Measurements from ENCODE around the gene RASA4B. TPM values are rescaled to one million over a fixed set of nuclear protein-coding genes. Genes with fewer than 3 reads are reported as not detected.

Gene RASA4B
- total and polyA plus RNA-seq, 2 donors (not counting 3 experiments of a cell fraction or from before 2014, with no cell fraction given) = 3.2 to 9.8 TPM

- no peaks in the 10 kb centered on the region for H3K9me1 ChIP-seq (replicated peaks; ENCODE audit: control insufficient read depth, extremely low read depth, insufficient read depth, low read length)
- dilution Hi-C loops (cut with MboI; ENCODE audit: extremely low pct_ligation_motif_present, low sequenced_read_pairs) = no loop called here
Observed at GRCh38 chr7:102433219-102434038, 84.1 kb downstream of the RASA4B start, which contains the start of gene ORAI2. TSS of gene ORAI2 (plus strand) at chr7:102433575. CDS start at chr7:102438957, 5,382 bp downstream.

More at GRCh38 chr7:102433219-102434038, 84.1 kb downstream of the RASA4B start, which contains the start of gene ORAI2:
- H4K20me1 ChIP-seq (replicated peaks; ENCODE audit: control insufficient read depth, extremely low read depth, insufficient read depth, low read length) = no peaks in the 10 kb centered on the region
- no TSS peak for BruUV-seq (replicated peaks)
- intact Hi-C loops (cut with micrococcal nuclease) = loop anchor here (1.0 kb wide), 1 partner anchor 31 kb away; the partner anchor contains the start of genes ALKBH4 and LRWD1
- ChIA-PET POLR2A (interaction anchor here (0.6 kb wide), 1 partner anchor 37 kb away, joined by 3 read pairs; the partner anchor contains the start of gene PRKRIP1), CTCF (interaction anchor here (0.9 to 2.2 kb wide), 5 partner anchors 21 to 154 kb away, joined by 3 to 9 read pairs (median 4); no protein-coding TSS in a partner anchor)
- TF ChIP-seq MAX (IDR thresholded peaks at IDR 0.05; ENCODE audit: insufficient read depth, insufficient read length) = peak; percentile 70
- TF ChIP-seq POLR2A (IDR thresholded peaks at IDR 0.05; ENCODE audit: low read depth, low read length) = peak; percentile 62
- TF ChIP-seq JUN (IDR thresholded peaks at IDR 0.05; ENCODE audit: borderline replicate concordance, insufficient read depth, insufficient read length, low read depth) = no peak
- TF ChIP-seq POLR2AphosphoS5 (IDR thresholded peaks at IDR 0.05; ENCODE audit: insufficient read depth, low read depth, low read length) = peak; percentile 74
- peak; percentile 72 for FAIRE-seq
- peak within 1 kb of the TSS; percentile 77 for H3K9ac ChIP-seq (replicated peaks; ENCODE audit: extremely low read depth, insufficient read depth, low read length)
- H3K79me2 ChIP-seq (ENCODE audit: control insufficient read depth, insufficient read depth, low read length) = peaks cover 19% of the 10 kb centered on the region
- peak within 1 kb of the TSS; percentile 62 for H3K4me2 ChIP-seq (ENCODE audit: insufficient read depth, low read length)
- peak within 1 kb of the TSS; percentile 89 for H2AFZ ChIP-seq (ENCODE audit: low read depth, low read length)
- H3K4me1 ChIP-seq (ENCODE audit: control insufficient read depth, extremely low read depth, insufficient read depth, low read length) = peaks cover 6% of the 10 kb centered on the region
- H3K36me3 ChIP-seq (ENCODE audit: control insufficient read depth in 2 of 2, extremely low read depth in 1 of 2, insufficient read depth in 2 of 2, low read length in 2 of 2) = no peaks in the 10 kb centered on the region
- H3K27me3 ChIP-seq (ENCODE audit: control insufficient read depth in 2 of 2, insufficient read depth in 2 of 2, low read length in 2 of 2) = no peaks in the 10 kb centered on the region
- peak; percentile 54 for DNase-seq (ENCODE audit: low read depth, low spot score)
- H3K4me3 ChIP-seq (replicated peaks in 1 of 3; ENCODE audit: insufficient read depth in 1 of 3, low read depth in 1 of 3, low read length in 3 of 3) = peak within 1 kb of the TSS; percentile 82 to 98 (median 83)
- peak within 1 kb of the TSS; percentile 54 for H3K27ac ChIP-seq (ENCODE audit: insufficient read depth, low read depth, low read length)
- H3K9me3 ChIP-seq (replicated peaks; ENCODE audit: control insufficient read depth, insufficient read depth, low read length) = no peaks in the 10 kb centered on the region

Small RNA genes lying within 50 kb of the gene (microRNA-seq; reads per million reads assigned to microRNA genes)
- gene MIR4467 (ENCODE audit: borderline number of aligned reads, borderline replicate concordance) = 12.7 reads per million, percentile 28 among the genes with 10 or more reads in this experiment
- gene MIR5090 (ENCODE audit: borderline number of aligned reads, borderline replicate concordance) = 1.2 reads per million

Other genes starting within 250 kb of the RASA4B start
- gene SH2B2, start 230.9 kb downstream of the RASA4B start, total RNA-seq = 0.25 and 0.73 TPM in 2 replicates
- 0.69 and 1.1 TPM in 2 replicates for gene SH2B2, start 230.9 kb downstream of the RASA4B start, polyA plus RNA-seq
- gene SPDYE6, start 161.3 kb downstream of the RASA4B start, total RNA-seq = not detected in 2 replicates
- not detected in 2 replicates for gene SPDYE6, start 161.3 kb downstream of the RASA4B start, polyA plus RNA-seq
- gene PRKRIP1, start 121.4 kb downstream of the RASA4B start, total RNA-seq = 25.7 and 26.1 TPM in 2 replicates
- gene PRKRIP1, start 121.4 kb downstream of the RASA4B start, polyA plus RNA-seq = 13.1 and 16.1 TPM in 2 replicates
- 67.4 and 84.1 TPM in 2 replicates for gene ORAI2, start 84.2 kb downstream of the RASA4B start, total RNA-seq
- 99.1 and 138 TPM in 2 replicates for gene ORAI2, start 84.2 kb downstream of the RASA4B start, polyA plus RNA-seq
- 9.9 and 10.8 TPM in 2 replicates for gene ALKBH4, start 52.9 kb downstream of the RASA4B start, total RNA-seq
- 5.3 and 7.8 TPM in 2 replicates for gene ALKBH4, start 52.9 kb downstream of the RASA4B start, polyA plus RNA-seq
- 22.7 and 25.3 TPM in 2 replicates for gene LRWD1, start 52.8 kb downstream of the RASA4B start, total RNA-seq
- 21.7 and 25.4 TPM in 2 replicates for gene LRWD1, start 52.8 kb downstream of the RASA4B start, polyA plus RNA-seq
- gene POLR2J, start 38.9 kb downstream of the RASA4B start, total RNA-seq = 48.7 and 48.9 TPM in 2 replicates
- gene POLR2J, start 38.9 kb downstream of the RASA4B start, polyA plus RNA-seq = 93.6 and 114 TPM in 2 replicates
- 29.8 and 30.6 TPM in 2 replicates for gene UPK3BL2, start 25.9 kb upstream of the RASA4B start, total RNA-seq
- gene UPK3BL2, start 25.9 kb upstream of the RASA4B start, polyA plus RNA-seq = 18.2 and 35.4 TPM in 2 replicates
- gene SPDYE2, start 33.4 kb upstream of the RASA4B start, total RNA-seq = not detected in 2 replicates
- not detected in 2 replicates for gene SPDYE2, start 33.4 kb upstream of the RASA4B start, polyA plus RNA-seq
- 63.1 and 66.3 TPM in 2 replicates for gene POLR2J3, start 54.8 kb upstream of the RASA4B start, total RNA-seq
- 40.7 and 41.0 TPM in 2 replicates for gene POLR2J3, start 54.8 kb upstream of the RASA4B start, polyA plus RNA-seq
- 20.1 and 20.2 TPM in 2 replicates for gene RASA4, start 99.0 kb upstream of the RASA4B start, total RNA-seq
- 11.6 and 13.3 TPM in 2 replicates for gene RASA4, start 99.0 kb upstream of the RASA4B start, polyA plus RNA-seq
- 14.1 and 34.4 TPM in 2 replicates for gene UPK3BL1, start 125.0 kb upstream of the RASA4B start, total RNA-seq
- 17.8 and 20.3 TPM in 2 replicates for gene UPK3BL1, start 125.0 kb upstream of the RASA4B start, polyA plus RNA-seq
- not detected in 2 replicates for gene SPDYE2B, start 132.5 kb upstream of the RASA4B start, total RNA-seq
- gene SPDYE2B, start 132.5 kb upstream of the RASA4B start, polyA plus RNA-seq = not detected in 2 replicates
- 19.2 and 21.3 TPM in 2 replicates for gene POLR2J2, start 153.9 kb upstream of the RASA4B start, total RNA-seq
- 1.3 and 1.7 TPM in 2 replicates for gene POLR2J2, start 153.9 kb upstream of the RASA4B start, polyA plus RNA-seq
- 7.6 and 8.5 TPM in 2 replicates for gene FAM185A, start 231.2 kb upstream of the RASA4B start, total RNA-seq
- 5.4 and 5.6 TPM in 2 replicates for gene FAM185A, start 231.2 kb upstream of the RASA4B start, polyA plus RNA-seq

Data from endothelial cell of umbilical vein (primary cell).